K562 (cell line): ENCODE results near the gene PRMT7. TPM values are rescaled to one million over a fixed set of nuclear protein-coding genes. Genes with fewer than 3 reads are reported as not detected.
A peak's percentile ranks its signal among the peaks of the same experiment; 100 is the strongest.

Experiments used
- ATAC-seq: fragments of 200-7000 bp; cut with Tn5 transposase; 3 replicates; pipeline ENCODE4 v1.9.1; 2020; ENCODE audit warnings: moderate library complexity
- BruUV-seq: library from RNA; stranded (reverse); fragments of 400-500 nt; replicated peaks from 2 replicates; lab custom pipeline; 2021; lab: Mats Ljungman, UMichigan
- CTCF ChIA-PET: fragments of 300-600 bp; formaldehyde crosslinking; extraction: SDS; loops from one replicate; lab custom pipeline; 2021; ENCODE audit warnings: low intra/inter-chr PET ratio; lab: Yijun Ruan, JAX
- POLR2A ChIA-PET: fragments of 300-600, 350-650 bp; sonication (Branson Sonifier 250); formaldehyde crosslinking; extraction: SDS; loops from one replicate; lab custom pipeline; 2021; ENCODE audit warnings: antibody characterized with exemption, inconsistent platforms; lab: Yijun Ruan, JAX
- DNase-seq, 4 experiments: peaks; one replicate each; pipeline versions ENCODE4 v3.0.0 to v3.0.0-alpha.2; 2011 to 2018; ENCODE audit warnings: low spot score in 3 of 4, mixed read lengths in 3 of 4; ENCODE audit errors: extremely low read depth in 1 of 4
- FAIRE-seq: peaks from 2 replicates; lab custom pipeline; 2011; peaks lifted over from hg19 to GRCh38; lab: Jason Lieb, UNC
- H2AFZ ChIP-seq: 2 replicates; pipeline ENCODE4 v1.6.0; 2011; ENCODE audit warnings: low read depth, low read length, control low read depth, inconsistent platforms
- H3K27ac ChIP-seq: fragments of 200-600 bp; 3 replicates; pipeline ENCODE4 v1.8.0; 2011; ENCODE audit warnings: low read depth, mild to moderate bottlenecking, control low read depth, inconsistent platforms, low read length, moderate library complexity, mixed read lengths; ENCODE audit errors: extremely low read depth
- H3K27me3 ChIP-seq, 2 experiments: fragments of 300-600 bp in 1 of 2; 2 replicates in 1 of 2; 3 replicates in 1 of 2; pipeline versions ENCODE4 v1.6.0 to v1.8.0; 2011; ENCODE audit warnings: inconsistent platforms in 2 of 2, low read length in 2 of 2, mild to moderate bottlenecking in 1 of 2, mixed read lengths in 1 of 2, moderate library complexity in 1 of 2; ENCODE audit not compliant: control insufficient read depth in 2 of 2, insufficient read depth in 2 of 2
- H3K36me3 ChIP-seq: fragments of 300-600 bp; 3 replicates; pipeline ENCODE4 v1.8.0; 2011; ENCODE audit warnings: mild to moderate bottlenecking, low read length, inconsistent platforms; ENCODE audit not compliant: control insufficient read depth, insufficient read depth
- H3K4me1 ChIP-seq, 2 experiments: fragments of 200-600 bp in 1 of 2; replicated peaks in 1 of 2; 2 replicates in 1 of 2; 3 replicates in 1 of 2; pipeline versions ENCODE4 v1.5.1 to v1.8.0; 2011; ENCODE audit warnings: inconsistent platforms in 2 of 2, low read length in 2 of 2, mild to moderate bottlenecking in 1 of 2, mixed read lengths in 1 of 2, moderate library complexity in 1 of 2; ENCODE audit not compliant: control insufficient read depth in 2 of 2, insufficient read depth in 2 of 2
- H3K4me2 ChIP-seq: 2 replicates; pipeline ENCODE4 v1.6.1; 2011; ENCODE audit warnings: low read length, control low read depth, inconsistent platforms, mixed read lengths; ENCODE audit not compliant: insufficient read depth
- H3K4me3 ChIP-seq: fragments of 200-600 bp; sonication (generic), shearing (Covaris generic); 2 replicates; pipeline ENCODE4 v1.5.1; 2016; ENCODE audit warnings: control low read depth, inconsistent platforms
- H3K79me2 ChIP-seq: fragments of 200-600 bp; 3 replicates; pipeline ENCODE4 v1.8.0; 2011; ENCODE audit warnings: low read length, inconsistent platforms; ENCODE audit not compliant: control insufficient read depth, insufficient read depth
- H3K9ac ChIP-seq, 2 experiments: 2 replicates each; pipeline versions ENCODE4 v1.6.0 to v1.6.1; 2011; ENCODE audit warnings: low read depth in 2 of 2, low read length in 2 of 2, control low read depth in 1 of 2, inconsistent platforms in 1 of 2, mild to moderate bottlenecking in 1 of 2, mixed read lengths in 1 of 2; ENCODE audit not compliant: insufficient read depth in 1 of 2
- H3K9me1 ChIP-seq: one replicate; pipeline ENCODE4 v1.6.0; 2011; ENCODE audit warnings: inconsistent platforms, mild to moderate bottlenecking, low read length, moderate library complexity; ENCODE audit not compliant: control insufficient read depth, insufficient read depth
- H3K9me3 ChIP-seq: replicated peaks from 2 replicates; pipeline ENCODE4 v1.5.1; 2011; ENCODE audit warnings: low read depth, low read length, inconsistent platforms; ENCODE audit not compliant: control insufficient read depth, insufficient read depth
- H4K20me1 ChIP-seq: replicated peaks from 2 replicates; pipeline ENCODE4 v1.6.1; 2011; ENCODE audit warnings: low read length, inconsistent platforms, mixed read lengths; ENCODE audit not compliant: control insufficient read depth, insufficient read depth
- ARID3B ChIP-seq: fragments of 250-450 bp; sonication (Bioruptor Pico); IDR thresholded peaks from 2 replicates; pipeline ENCODE4 v1.4.0; 2020; ENCODE audit warnings: borderline replicate concordance
- ESRRA ChIP-seq: fragments of 450-650 bp; IDR thresholded peaks from 2 replicates; pipeline ENCODE4 v1.6.1; 2014; ENCODE audit warnings: low read depth, mild to moderate bottlenecking, moderate library complexity, borderline replicate concordance
- FOXP4 ChIP-seq: sonication (generic); formaldehyde crosslinking; IDR thresholded peaks from 2 replicates; pipeline ENCODE4 v1.8.0; 2022; ENCODE audit warnings: mild to moderate bottlenecking, missing genetic modification reagents, borderline replicate concordance
- KLF1 ChIP-seq: fragments of 450-650 bp; IDR thresholded peaks from 2 replicates; pipeline ENCODE4 v1.6.1; 2016; ENCODE audit warnings: missing genetic modification characterization, missing compliant biosample characterization
- KLF13 ChIP-seq: fragments of 450-650 bp; IDR thresholded peaks from 2 replicates; pipeline ENCODE4 v1.6.1; 2016; ENCODE audit warnings: missing genetic modification characterization, low read depth, mild to moderate bottlenecking, missing compliant biosample characterization, moderate library complexity, borderline replicate concordance
- MECOM ChIP-seq: fragments of 250-450 bp; sonication (Bioruptor Pico); IDR thresholded peaks from 2 replicates; pipeline ENCODE4 v1.8.0; 2022; ENCODE audit warnings: inconsistent platforms
- PRDM10 ChIP-seq: fragments of 450-650 bp; IDR thresholded peaks from 2 replicates; pipeline ENCODE4 v1.6.1; 2018; ENCODE audit not compliant: partially characterized antibody
- RB1 ChIP-seq: fragments of 450-650 bp; IDR thresholded peaks from 2 replicates; pipeline ENCODE4 v1.6.1; 2017; ENCODE audit warnings: low read depth, mild to moderate bottlenecking
- RBBP5 ChIP-seq: fragments of 200-600 bp; sonication (generic); IDR thresholded peaks from 2 replicates; pipeline ENCODE4 v1.6.1; 2012; ENCODE audit warnings: borderline replicate concordance, mild to moderate bottlenecking, low read length, control low read depth, inconsistent platforms; ENCODE audit not compliant: insufficient read depth, poor library complexity, severe bottlenecking
- THRAP3 ChIP-seq: fragments of 450-650 bp; IDR thresholded peaks from 2 replicates; pipeline ENCODE4 v1.6.1; 2016; ENCODE audit warnings: mild to moderate bottlenecking, inconsistent platforms, borderline replicate concordance
- ZNF121 ChIP-seq: sonication (generic); formaldehyde crosslinking; conservative IDR thresholded peaks from 2 replicates; pipeline ENCODE4 v1.8.0; 2022; ENCODE audit warnings: missing genetic modification reagents
- ZNF511 ChIP-seq: sonication (generic); formaldehyde crosslinking; IDR thresholded peaks from 2 replicates; pipeline ENCODE4 v1.8.0; 2022; ENCODE audit warnings: mild to moderate bottlenecking, missing genetic modification reagents
- ZZZ3 ChIP-seq: fragments of 450-650 bp; IDR thresholded peaks from 2 replicates; pipeline ENCODE4 v1.6.1; 2016; ENCODE audit warnings: antibody characterized with exemption, mild to moderate bottlenecking, moderate library complexity
- WGBS: fragments of 100-300 bp; shearing (Covaris generic); methylation state at CpG from one replicate; pipeline ENCODE4 v1.1.6; 2016; ENCODE audit warnings: low coverage, mixed read lengths; ENCODE audit not compliant: insufficient coverage; ENCODE audit errors: missing lambda C conversion rate; 5-methylcytosine and 5-hydroxymethylcytosine counted together
- in situ Hi-C: fragments of 300-500 bp; cut with MboI; formaldehyde crosslinking; loops from 4 replicates; pipeline ENCODE4 v1.15.0; 2018; ENCODE audit warnings: inconsistent platforms, mixed read lengths
- intact Hi-C: fragments of 100-400 bp; cut with micrococcal nuclease; formaldehyde crosslinking; loops from 2 replicates; pipeline ENCODE4 v1.14.2; 2022
- polyA plus RNA-seq, 8 experiments: library from polyadenylated mRNA; depleted of rRNA in 4 of 8; stranded (reverse) in 5 of 8; unstranded in 3 of 8; fragments of >200 nt; fragmentation: Nextera tagmentation in 2 of 8; fragmentation: Illumina TruSeq in 1 of 8; extraction: Ambion mirVana in 2 of 8; extraction: Trizol in 1 of 8; gene quantifications; 2 replicates each; pipeline versions ENCODE4 v1.2.1 to v1.2.3, GENCODE V29; 2011 to 2014; ENCODE audit warnings: inconsistent platforms in 1 of 8, missing spikeins in 1 of 8
- total RNA-seq, 7 experiments: library from RNA; depleted of rRNA in 6 of 7; stranded (reverse); fragments of >200 nt in 6 of 7; fragmentation: Illumina TruSeq in 2 of 7; extraction: Trizol in 2 of 7; gene quantifications; 2 replicates each; pipeline versions ENCODE4 v1.2.1 to v1.2.3, GENCODE V29; 2011 to 2021; ENCODE audit warnings: low replicate concordance in 1 of 7

PRMT7 gene
- total and polyA plus RNA-seq, 9 of the 15 experiments (the other 6 are each of a cell fraction or from before 2014, with no cell fraction given) = 6.4 to 88.8 (median 73.1) TPM

GRCh38 chr16:68400083-68400923, 89.5 kb downstream of the PRMT7 start:
- Histone ChIP-seq H3K79me2 (no peaks in the 10 kb centered on the region), H3K36me3 (no peaks in the 10 kb centered on the region), H3K27me3 (peaks cover 8 to 63% of the 10 kb centered on the region in 2 experiments; a peak in 3 of 5 replicates), H3K9me1 (no peaks in the 10 kb centered on the region), H2AFZ (no peak overlapping the region), H3K4me1 (no peaks in the 10 kb centered on the region; a peak in 1 of 5 replicates), H3K9me3 (no peaks in the 10 kb centered on the region), H4K20me1 (no peaks in the 10 kb centered on the region), H3K4me3 (no peak overlapping the region), H3K9ac (no peak overlapping the region), H3K27ac (no peak overlapping the region), H3K4me2 (no peak overlapping the region)
- no TSS peak for BruUV-seq
- intact Hi-C loops = no loop called here
- 15% methylated on average over 5 of the region's 5 CpGs for WGBS
- CTCF ChIA-PET = no interaction called here
- POLR2A ChIA-PET = interaction anchor here (0.6 to 1.0 kb wide), 5 partner anchors 17 to 730 kb away, joined by 3 to 5 read pairs (median 3); no protein-coding TSS in a partner anchor
- FAIRE-seq (no peak), DNase-seq (no peak), ATAC-seq (no peak)
- in situ Hi-C loops = no loop called here
- TF ChIP-seq ZZZ3 (no peak), ZNF121 (no peak), MECOM (no peak), ZNF511 (CRISPR knock-in tag) (no peak), RBBP5 (no peak), KLF1 (no peak), ESRRA (no peak), PRDM10 (peak; percentile 78), RB1 (no peak), THRAP3 (no peak), FOXP4 (CRISPR knock-in tag) (no peak), KLF13 (tag) (no peak), ARID3B (CRISPR knock-in tag) (no peak)
